Measurements from ENCODE around the gene NIPSNAP3A.

The NIPSNAP3A gene

DNA sequence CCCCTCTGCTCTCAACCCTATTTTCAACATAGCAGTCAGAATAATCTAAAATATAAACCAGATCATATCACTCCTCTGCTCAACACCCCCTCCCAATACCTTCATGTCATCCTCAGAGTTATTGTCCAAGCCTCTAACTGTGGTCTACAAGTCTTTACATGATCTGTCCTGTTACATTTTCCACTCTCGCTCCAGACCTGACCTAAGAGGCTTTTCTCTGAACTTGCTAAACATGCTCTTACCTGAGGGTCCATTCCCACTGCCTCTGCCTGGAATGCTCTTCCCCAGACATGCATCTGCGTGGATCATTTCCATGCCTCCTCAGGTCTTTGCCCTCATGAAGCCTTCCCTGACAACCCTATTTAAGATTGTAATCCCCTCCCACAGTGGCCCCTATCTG is 28.5 kb downstream of the NIPSNAP3A start:
- H3K36me3 ChIP-seq (ENCODE audit: control insufficient read depth, insufficient read depth, low read length): no peaks in the 10 kb centered on the region
- H3K4me1 ChIP-seq (ENCODE audit: control insufficient read depth, insufficient read depth, low read length): no peaks in the 10 kb centered on the region
- no peak overlapping the region for H3K9ac ChIP-seq (ENCODE audit: low read length)
- H3K27me3 ChIP-seq (ENCODE audit: control insufficient read depth, insufficient read depth, low read length): no peaks in the 10 kb centered on the region
- H3K9me3 ChIP-seq (ENCODE audit: control insufficient read depth, low read length): no peaks in the 10 kb centered on the region
- no peak overlapping the region for H3K4me3 ChIP-seq (ENCODE audit: low read length)

DNA sequence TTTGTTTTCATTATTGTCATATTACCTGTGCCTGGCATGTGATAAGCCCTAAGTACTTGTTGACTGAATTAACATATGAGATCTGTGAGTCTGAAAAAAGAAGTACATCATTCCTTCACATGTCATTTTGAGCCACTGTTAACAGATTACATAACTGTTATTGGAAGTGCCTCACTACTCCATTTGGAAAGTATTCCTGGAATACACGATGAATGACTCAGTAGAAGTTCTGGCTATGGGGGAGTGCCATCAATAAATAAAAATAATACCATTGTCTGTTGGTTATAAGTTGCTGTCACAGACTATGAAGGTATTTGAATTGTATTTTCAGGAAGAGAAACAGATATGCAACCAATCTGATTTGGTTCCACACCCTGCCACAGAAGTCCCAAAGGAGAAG is 29.3 kb downstream of the NIPSNAP3A start:
- H3K36me3 ChIP-seq (ENCODE audit: control insufficient read depth, insufficient read depth, low read length): no peaks in the 10 kb centered on the region
- no peaks in the 10 kb centered on the region for H3K9me3 ChIP-seq (ENCODE audit: control insufficient read depth, low read length)
- H3K27me3 ChIP-seq (ENCODE audit: control insufficient read depth, insufficient read depth, low read length): no peaks in the 10 kb centered on the region
- H3K9ac ChIP-seq (ENCODE audit: low read length): no peak overlapping the region
- H3K4me3 ChIP-seq (ENCODE audit: low read length): no peak overlapping the region
- H3K4me1 ChIP-seq (ENCODE audit: control insufficient read depth, insufficient read depth, low read length): no peaks in the 10 kb centered on the region

DNA sequence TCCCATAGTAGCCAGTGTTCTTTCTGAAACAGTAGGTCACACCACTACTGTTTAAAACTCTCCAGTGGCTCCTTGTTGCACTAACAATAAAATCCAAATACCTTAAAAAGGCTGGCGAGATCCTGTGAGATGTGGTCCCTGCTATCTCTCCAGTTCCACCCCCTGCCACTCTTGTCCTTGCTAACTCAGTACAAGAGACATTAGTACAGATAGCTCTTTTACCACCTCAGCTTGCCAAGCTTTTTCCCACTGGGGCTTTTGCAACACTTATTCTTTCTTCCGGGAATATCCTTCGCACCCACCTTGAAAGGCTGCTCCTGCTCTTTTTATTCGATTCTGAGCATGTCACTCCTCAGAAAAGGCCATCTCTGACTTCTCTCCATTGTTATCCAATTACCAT is 31.3 kb downstream of the NIPSNAP3A start:
- no peaks in the 10 kb centered on the region for H3K9me3 ChIP-seq (ENCODE audit: control insufficient read depth, low read length)
- no peaks in the 10 kb centered on the region for H3K27me3 ChIP-seq (ENCODE audit: control insufficient read depth, insufficient read depth, low read length)
- H3K4me1 ChIP-seq (ENCODE audit: control insufficient read depth, insufficient read depth, low read length): no peaks in the 10 kb centered on the region
- H3K36me3 ChIP-seq (ENCODE audit: control insufficient read depth, insufficient read depth, low read length): no peaks in the 10 kb centered on the region
- H3K4me3 ChIP-seq (ENCODE audit: low read length): no peak overlapping the region
- H3K9ac ChIP-seq (ENCODE audit: low read length): no peak overlapping the region

DNA sequence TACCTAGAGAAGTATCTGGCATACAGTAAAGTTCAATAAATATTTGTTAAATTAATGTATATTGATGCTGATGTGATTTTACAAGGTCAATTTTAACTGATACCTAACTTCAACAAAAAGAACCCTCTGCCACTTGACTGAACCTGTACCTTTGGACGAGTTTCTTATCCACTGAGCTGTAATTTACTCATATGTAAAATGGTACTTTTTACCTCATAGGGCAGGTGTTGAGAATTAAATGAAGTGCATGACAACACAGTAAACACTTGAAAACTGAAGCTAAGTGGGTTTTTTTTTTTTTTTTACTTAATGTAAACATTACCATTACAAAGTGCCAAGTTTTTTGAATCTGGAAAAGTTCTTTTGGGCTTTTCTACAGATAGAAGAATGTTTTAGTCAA is 31.9 kb downstream of the NIPSNAP3A start:
- Histone ChIP-seq H3K4me3 (ENCODE audit: low read length) (no peak overlapping the region), H3K27me3 (ENCODE audit: control insufficient read depth, insufficient read depth, low read length) (no peaks in the 10 kb centered on the region), H3K36me3 (ENCODE audit: control insufficient read depth, insufficient read depth, low read length) (no peaks in the 10 kb centered on the region), H3K9ac (ENCODE audit: low read length) (no peak overlapping the region), H3K9me3 (ENCODE audit: control insufficient read depth, low read length) (no peaks in the 10 kb centered on the region), H3K4me1 (ENCODE audit: control insufficient read depth, insufficient read depth, low read length) (no peaks in the 10 kb centered on the region)

DNA sequence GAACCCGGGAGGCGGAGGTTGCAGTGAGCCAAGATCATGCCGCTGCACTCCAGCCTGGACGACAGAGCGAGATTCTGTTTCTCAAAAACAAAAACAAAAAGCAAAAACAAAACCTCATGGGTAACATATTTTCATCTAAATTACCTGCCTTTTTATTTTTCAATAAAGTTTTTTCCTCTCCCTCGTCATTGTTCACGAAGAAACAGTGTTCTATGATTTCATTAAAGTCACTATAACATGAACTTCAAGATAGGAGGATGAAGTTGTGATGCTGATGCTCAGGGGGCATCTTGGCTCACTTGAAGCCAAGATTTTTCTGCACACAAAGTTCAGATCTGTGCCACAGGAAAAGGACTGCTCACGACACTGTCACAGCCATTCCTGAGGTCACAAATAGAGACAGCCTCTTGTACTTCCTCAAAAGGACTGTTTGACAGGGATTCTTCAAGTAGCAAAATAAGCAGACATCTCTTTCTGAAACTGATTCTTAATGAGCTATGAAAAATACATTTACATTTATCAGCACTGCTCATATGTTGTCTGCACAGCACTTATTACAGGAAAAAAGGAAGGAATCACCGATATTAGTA is 32.6 kb downstream of the NIPSNAP3A start:
- H3K4me1 ChIP-seq (ENCODE audit: control insufficient read depth, insufficient read depth, low read length): no peaks in the 10 kb centered on the region
- no peak overlapping the region for H3K9ac ChIP-seq (ENCODE audit: low read length)
- H3K4me3 ChIP-seq (ENCODE audit: low read length): no peak overlapping the region
- H3K27me3 ChIP-seq (ENCODE audit: control insufficient read depth, insufficient read depth, low read length): no peaks in the 10 kb centered on the region
- H3K9me3 ChIP-seq (ENCODE audit: control insufficient read depth, low read length): no peaks in the 10 kb centered on the region
- no peaks in the 10 kb centered on the region for H3K36me3 ChIP-seq (ENCODE audit: control insufficient read depth, insufficient read depth, low read length)

DNA sequence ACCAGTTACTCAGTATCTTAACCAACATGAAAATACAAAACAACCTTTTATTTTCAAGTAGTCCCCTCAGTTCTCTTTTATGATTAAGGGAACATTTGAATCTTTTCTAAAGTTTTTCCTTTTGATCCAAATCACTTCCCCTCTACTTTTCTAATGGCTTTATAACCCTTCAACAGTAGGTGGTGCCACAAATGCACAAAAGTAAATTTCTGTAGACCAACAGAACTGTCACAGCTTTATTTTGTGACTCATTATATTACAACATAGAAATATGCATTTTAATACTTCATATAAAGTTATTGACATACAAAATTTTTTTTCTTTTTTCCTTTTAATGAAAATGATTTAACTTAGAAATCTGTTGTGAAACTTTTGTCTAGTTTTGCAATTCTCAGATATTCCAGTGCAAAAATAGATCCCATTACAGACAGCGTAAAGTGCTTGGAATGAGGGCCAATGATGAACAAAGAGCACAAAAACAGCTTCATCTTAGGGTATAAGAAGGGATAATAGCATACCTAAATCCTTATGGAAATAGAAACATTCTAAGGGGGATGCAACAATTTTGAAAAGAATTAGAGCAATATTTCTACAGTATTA is 33.4 kb downstream of the NIPSNAP3A start:
- H3K4me3 ChIP-seq (ENCODE audit: low read length): no peak overlapping the region
- H3K9me3 ChIP-seq (ENCODE audit: control insufficient read depth, low read length): no peaks in the 10 kb centered on the region
- H3K9ac ChIP-seq (ENCODE audit: low read length): no peak overlapping the region
- no peaks in the 10 kb centered on the region for H3K4me1 ChIP-seq (ENCODE audit: control insufficient read depth, insufficient read depth, low read length)
- H3K27me3 ChIP-seq (ENCODE audit: control insufficient read depth, insufficient read depth, low read length): no peaks in the 10 kb centered on the region
- H3K36me3 ChIP-seq (ENCODE audit: control insufficient read depth, insufficient read depth, low read length): no peaks in the 10 kb centered on the region

DNA sequence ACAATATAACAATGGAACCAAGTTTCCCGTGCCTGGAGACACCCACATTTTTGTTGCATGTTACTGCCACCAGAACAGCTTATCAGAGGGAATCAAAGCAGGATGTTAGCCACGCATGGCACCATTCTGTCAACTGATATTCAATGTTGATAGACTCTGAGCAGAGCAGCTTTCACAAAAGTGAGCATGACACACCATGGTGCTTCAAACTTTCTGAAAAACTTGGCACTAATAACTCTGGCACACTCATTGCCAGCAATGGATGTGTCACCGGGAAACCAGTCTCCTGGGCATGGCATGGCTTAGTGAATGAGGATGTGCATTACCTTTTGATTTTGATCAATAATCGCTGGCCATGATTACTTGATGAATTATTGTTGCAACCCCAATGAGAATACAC is 36.1 kb downstream of the NIPSNAP3A start:
- Histone ChIP-seq H3K9me3 (ENCODE audit: control insufficient read depth, low read length) (no peaks in the 10 kb centered on the region), H3K27me3 (ENCODE audit: control insufficient read depth, insufficient read depth, low read length) (no peaks in the 10 kb centered on the region), H3K4me1 (ENCODE audit: control insufficient read depth, insufficient read depth, low read length) (no peaks in the 10 kb centered on the region), H3K9ac (ENCODE audit: low read length) (no peak overlapping the region), H3K4me3 (ENCODE audit: low read length) (no peak overlapping the region), H3K36me3 (ENCODE audit: control insufficient read depth, insufficient read depth, low read length) (no peaks in the 10 kb centered on the region)

DNA sequence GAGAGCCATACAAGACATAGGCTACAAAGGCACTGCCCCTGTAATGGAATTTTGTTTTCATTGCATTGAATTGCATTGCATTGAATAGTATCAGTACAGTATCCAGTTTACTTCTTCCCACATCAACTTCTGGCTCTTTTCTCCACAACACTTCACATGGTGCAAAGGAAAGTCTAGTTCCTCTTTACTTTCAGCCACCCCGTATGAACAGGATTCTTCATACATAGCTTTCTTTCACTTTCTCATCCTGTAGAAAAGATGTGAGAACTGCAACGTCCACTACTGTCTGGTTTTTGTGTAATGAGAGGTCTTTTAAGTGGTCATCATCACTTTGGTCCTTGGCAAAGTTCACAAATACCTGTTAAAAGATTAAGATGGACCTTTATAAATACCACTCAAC is 36.6 kb downstream of the NIPSNAP3A start:
- Histone ChIP-seq H3K9me3 (ENCODE audit: control insufficient read depth, low read length) (no peaks in the 10 kb centered on the region), H3K36me3 (ENCODE audit: control insufficient read depth, insufficient read depth, low read length) (no peaks in the 10 kb centered on the region), H3K4me1 (ENCODE audit: control insufficient read depth, insufficient read depth, low read length) (no peaks in the 10 kb centered on the region), H3K27me3 (ENCODE audit: control insufficient read depth, insufficient read depth, low read length) (no peaks in the 10 kb centered on the region), H3K4me3 (ENCODE audit: low read length) (no peak overlapping the region), H3K9ac (ENCODE audit: low read length) (no peak overlapping the region)

DNA sequence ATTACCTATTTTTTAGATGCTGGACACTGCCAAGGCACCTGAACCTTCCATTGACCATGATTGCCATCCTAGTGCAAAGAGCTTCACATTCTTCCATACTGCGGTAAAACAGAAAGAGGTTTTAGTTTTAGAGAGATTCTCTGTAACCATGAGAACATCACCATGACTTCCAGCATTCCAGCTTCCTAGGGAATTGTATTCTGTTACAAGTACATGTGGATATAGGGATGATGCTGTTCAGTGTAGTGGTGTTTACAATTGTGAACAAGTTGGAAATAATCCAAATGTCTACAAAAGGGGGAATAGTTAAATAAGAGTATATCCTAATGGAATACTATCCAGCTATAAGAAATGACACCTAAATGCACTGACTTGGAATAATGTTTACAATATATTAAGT is 38.8 kb downstream of the NIPSNAP3A start:
- H3K36me3 ChIP-seq (ENCODE audit: control insufficient read depth, insufficient read depth, low read length): no peaks in the 10 kb centered on the region
- H3K9ac ChIP-seq (ENCODE audit: low read length): no peak overlapping the region
- no peak overlapping the region for H3K4me3 ChIP-seq (ENCODE audit: low read length)
- H3K9me3 ChIP-seq (ENCODE audit: control insufficient read depth, low read length): no peaks in the 10 kb centered on the region
- H3K27me3 ChIP-seq (ENCODE audit: control insufficient read depth, insufficient read depth, low read length): no peaks in the 10 kb centered on the region
- no peaks in the 10 kb centered on the region for H3K4me1 ChIP-seq (ENCODE audit: control insufficient read depth, insufficient read depth, low read length)

DNA sequence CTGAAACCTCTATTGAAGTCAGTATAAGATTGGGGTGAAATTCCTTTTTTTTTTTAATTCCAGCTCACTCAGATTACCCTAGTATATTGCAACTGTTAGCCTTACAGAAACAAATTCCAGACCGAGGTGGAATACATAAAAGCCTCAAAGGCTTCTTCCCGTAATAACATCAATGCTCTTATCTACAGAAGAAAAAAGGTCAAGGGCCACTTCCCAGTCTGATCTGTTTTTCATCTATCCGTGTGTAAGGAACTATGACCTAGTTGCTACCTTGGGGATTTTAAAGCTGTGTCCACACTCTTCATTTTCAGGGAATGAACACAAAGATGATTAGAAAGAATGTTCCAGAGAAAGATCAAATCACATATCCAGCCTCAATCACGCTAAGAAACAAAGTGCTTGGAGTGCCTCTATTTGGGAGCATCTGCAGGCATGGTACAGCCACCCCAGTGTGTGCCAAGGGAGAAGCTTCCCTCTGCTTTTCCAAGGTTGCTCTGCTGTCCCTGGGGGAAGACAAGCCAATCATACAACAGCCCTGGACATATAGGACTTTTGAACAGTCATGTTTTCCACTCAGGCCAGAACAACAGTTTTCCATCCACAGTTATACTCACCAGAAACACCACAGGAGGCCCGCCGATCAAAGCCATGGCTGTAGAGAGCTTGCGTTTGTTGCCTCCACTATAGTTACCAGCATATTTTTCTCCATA is 40.0 kb downstream of the NIPSNAP3A start:
- Histone ChIP-seq H3K4me1 (ENCODE audit: control insufficient read depth, insufficient read depth, low read length) (no peaks in the 10 kb centered on the region), H3K36me3 (ENCODE audit: control insufficient read depth, insufficient read depth, low read length) (no peaks in the 10 kb centered on the region), H3K9ac (ENCODE audit: low read length) (no peak overlapping the region), H3K4me3 (ENCODE audit: low read length) (no peak overlapping the region), H3K9me3 (ENCODE audit: control insufficient read depth, low read length) (no peaks in the 10 kb centered on the region), H3K27me3 (ENCODE audit: control insufficient read depth, insufficient read depth, low read length) (no peaks in the 10 kb centered on the region)

DNA sequence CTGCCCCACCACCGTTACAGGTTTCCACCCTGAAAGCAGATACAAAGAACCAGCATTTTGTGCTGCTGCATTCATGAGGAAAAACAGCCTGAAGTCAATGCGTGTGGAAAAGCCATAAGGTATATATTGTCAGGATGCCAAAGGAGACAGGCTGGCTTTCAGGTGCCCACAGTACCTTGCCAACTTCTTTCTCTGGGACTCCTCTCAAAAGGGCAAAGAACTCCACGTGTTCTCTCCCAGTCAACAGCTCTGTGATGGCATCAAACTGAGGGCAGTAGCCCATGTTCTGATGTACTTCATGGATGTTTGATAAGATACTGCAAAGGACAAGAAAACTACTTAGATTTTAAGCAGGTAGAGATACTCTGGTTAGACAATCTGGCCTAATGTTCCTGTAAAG is 40.8 kb downstream of the NIPSNAP3A start:
- Histone ChIP-seq H3K4me3 (ENCODE audit: low read length) (no peak overlapping the region), H3K9me3 (ENCODE audit: control insufficient read depth, low read length) (no peaks in the 10 kb centered on the region), H3K27me3 (ENCODE audit: control insufficient read depth, insufficient read depth, low read length) (no peaks in the 10 kb centered on the region), H3K36me3 (ENCODE audit: control insufficient read depth, insufficient read depth, low read length) (no peaks in the 10 kb centered on the region), H3K9ac (ENCODE audit: low read length) (no peak overlapping the region), H3K4me1 (ENCODE audit: control insufficient read depth, insufficient read depth, low read length) (no peaks in the 10 kb centered on the region)

DNA sequence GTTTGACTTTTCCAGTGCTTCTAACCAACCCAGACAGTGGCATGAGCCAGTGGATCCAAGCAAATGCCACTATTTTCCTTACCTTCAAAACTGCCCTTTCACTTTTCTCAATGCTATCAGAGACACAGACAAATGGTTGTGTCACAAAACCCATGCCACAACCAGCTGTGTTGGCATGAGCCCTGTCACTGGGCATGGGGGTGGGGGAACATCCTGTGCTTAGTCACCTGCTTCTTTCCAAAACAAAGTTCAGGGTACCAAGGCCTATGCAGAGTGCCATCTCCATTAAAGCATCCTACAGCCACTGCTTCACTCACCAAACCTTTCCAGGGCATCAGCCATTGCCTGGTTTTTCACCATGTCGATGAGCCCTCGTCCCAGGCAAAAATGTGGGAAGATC is 46.6 kb downstream of the NIPSNAP3A start:
- Histone ChIP-seq H3K9ac (ENCODE audit: low read length) (no peak overlapping the region), H3K4me3 (ENCODE audit: low read length) (no peak overlapping the region), H3K4me1 (ENCODE audit: control insufficient read depth, insufficient read depth, low read length) (no peaks in the 10 kb centered on the region), H3K36me3 (ENCODE audit: control insufficient read depth, insufficient read depth, low read length) (no peaks in the 10 kb centered on the region), H3K9me3 (ENCODE audit: control insufficient read depth, low read length) (no peaks in the 10 kb centered on the region), H3K27me3 (ENCODE audit: control insufficient read depth, insufficient read depth, low read length) (no peaks in the 10 kb centered on the region)
